Astrocyte (in vitro differentiated cells and primary cell): Measurements from ENCODE around the gene CERS3.

ENCODE experiments used
- CTCF ChIP-seq: IDR thresholded peaks from 2 replicates; pipeline ENCODE4 v1.5.1; 2011; ENCODE audit warnings: low read depth, mild to moderate bottlenecking, inconsistent platforms, low read length, moderate library complexity; ENCODE audit not compliant: insufficient read depth
- EZH2 ChIP-seq: IDR thresholded peaks from 2 replicates; pipeline ENCODE4 v1.6.1; 2012; ENCODE audit warnings: mild to moderate bottlenecking, low read length, inconsistent platforms; ENCODE audit not compliant: insufficient read depth

- no peak for TF ChIP-seq CTCF
- TF ChIP-seq EZH2 = no peak
Measured at GRCh38 chr15:100472736-100473135, 56.0 kb downstream of the CERS3 start.
